DMS114 treated with DMSO at 0.1 percent for 48 hours (cell line): Measurements from ENCODE around the gene MDH1B.
A peak's percentile ranks its signal among the peaks of the same experiment; 100 is the strongest.

Source experiments
- DNase-seq: peaks from one replicate; lab custom pipeline; 2025; ENCODE audit not compliant: unreplicated experiment; lab: John Stamatoyannopoulos, UW

MDH1B gene

GRCh38 chr2:206698811-206699210 lies 66.3 kb downstream of the MDH1B start:
- DNase-seq = no peak

- no peak for DNase-seq
Observed at GRCh38 chr2:206696910-206697309, 68.2 kb downstream of the MDH1B start.

GRCh38 chr2:206693399-206694137 lies 71.6 kb downstream of the MDH1B start:
- DNase-seq = peak; percentile 36

GRCh38 chr2:206692971-206693370 lies 72.2 kb downstream of the MDH1B start:
- no peak for DNase-seq

GRCh38 chr2:206688990-206689389 lies 76.1 kb downstream of the MDH1B start:
- no peak for DNase-seq

GRCh38 chr2:206688453-206688852 lies 76.7 kb downstream of the MDH1B start:
- DNase-seq = no peak
